Measurements from ENCODE around the gene UNC5CL.

Gene UNC5CL

DNA sequence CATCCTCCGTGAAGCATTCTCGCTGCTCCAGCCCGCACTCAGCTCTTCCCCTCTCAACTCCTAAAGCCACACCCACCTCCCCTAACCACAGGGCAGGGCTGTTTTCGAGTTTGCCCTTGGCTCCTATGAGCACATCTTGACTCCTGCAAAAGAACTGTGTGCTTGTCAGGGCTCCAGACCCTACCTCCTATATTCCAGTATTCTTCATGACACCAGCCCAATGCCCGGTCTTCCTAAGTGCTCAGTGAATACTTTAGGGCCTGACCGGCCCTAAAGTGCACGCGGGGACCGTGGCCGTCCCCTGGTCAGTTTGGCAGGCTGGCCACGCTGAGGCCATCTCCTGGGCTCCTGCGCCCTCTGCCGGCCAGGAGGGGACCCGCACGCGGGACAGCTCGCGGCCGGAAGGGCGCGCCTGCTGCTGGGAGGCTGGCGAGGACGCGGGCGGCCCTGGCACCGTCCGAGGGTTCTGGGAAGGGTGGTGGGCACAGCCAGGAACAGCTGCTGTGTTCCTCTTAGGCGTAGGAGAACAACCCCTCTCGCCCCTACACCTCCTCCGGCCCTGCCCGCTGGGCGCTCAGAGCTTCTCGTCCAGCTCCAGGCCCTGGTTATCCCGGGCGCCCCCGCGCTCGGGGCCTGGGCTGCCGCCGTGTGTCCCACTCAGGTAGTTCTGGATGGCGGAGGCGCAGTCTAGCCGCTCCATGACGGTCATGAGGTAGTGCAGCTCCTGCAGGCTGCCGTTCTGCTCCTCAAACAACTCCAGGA, 11.0 kb downstream of the UNC5CL start:
- Histone ChIP-seq H3K36me3 (ENCODE audit: control insufficient read depth, insufficient read depth, low read length) (no peaks in the 10 kb centered on the region), H3K27me3 (replicated peaks; ENCODE audit: control insufficient read depth, insufficient read depth, low read length) (no peaks in the 10 kb centered on the region), H3K4me3 (replicated peaks; ENCODE audit: low read depth, low read length) (peak overlapping the region; percentile 60)
- DNase-seq (ENCODE audit: extremely low read depth, insufficient read length) = peak; percentile 83
- TF ChIP-seq, protein P1, sequence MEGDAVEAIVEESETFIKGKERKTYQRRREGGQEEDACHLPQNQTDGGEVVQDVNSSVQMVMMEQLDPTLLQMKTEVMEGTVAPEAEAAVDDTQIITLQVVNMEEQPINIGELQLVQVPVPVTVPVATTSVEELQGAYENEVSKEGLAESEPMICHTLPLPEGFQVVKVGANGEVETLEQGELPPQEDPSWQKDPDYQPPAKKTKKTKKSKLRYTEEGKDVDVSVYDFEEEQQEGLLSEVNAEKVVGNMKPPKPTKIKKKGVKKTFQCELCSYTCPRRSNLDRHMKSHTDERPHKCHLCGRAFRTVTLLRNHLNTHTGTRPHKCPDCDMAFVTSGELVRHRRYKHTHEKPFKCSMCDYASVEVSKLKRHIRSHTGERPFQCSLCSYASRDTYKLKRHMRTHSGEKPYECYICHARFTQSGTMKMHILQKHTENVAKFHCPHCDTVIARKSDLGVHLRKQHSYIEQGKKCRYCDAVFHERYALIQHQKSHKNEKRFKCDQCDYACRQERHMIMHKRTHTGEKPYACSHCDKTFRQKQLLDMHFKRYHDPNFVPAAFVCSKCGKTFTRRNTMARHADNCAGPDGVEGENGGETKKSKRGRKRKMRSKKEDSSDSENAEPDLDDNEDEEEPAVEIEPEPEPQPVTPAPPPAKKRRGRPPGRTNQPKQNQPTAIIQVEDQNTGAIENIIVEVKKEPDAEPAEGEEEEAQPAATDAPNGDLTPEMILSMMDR (IDR thresholded peaks at IDR 0.05; ENCODE audit: insufficient read depth, low read length, poor library complexity, severe bottlenecking) = peak; percentile 86

DNA sequence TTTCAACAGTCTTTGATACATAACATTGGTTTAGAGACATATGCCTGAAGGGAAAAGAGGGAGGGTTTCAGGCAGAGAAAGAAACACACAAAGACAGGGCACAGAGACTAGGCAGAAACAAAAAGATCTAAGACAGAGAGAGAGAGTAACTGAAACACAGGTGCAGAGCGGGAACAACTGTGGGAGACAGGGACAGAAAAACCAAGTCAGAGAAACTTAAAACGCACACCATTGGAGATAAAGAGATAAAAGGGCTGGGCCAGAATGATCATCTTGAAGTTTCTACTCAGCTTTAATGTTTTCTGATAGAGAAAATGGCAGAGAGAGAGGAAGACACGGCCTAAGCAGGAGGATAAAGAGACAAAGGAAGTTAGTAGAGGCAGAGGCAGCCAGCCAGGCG, 11.8 kb downstream of the UNC5CL start:
- DNase-seq (ENCODE audit: extremely low read depth, insufficient read length) = no peak
- Histone ChIP-seq H3K27me3 (replicated peaks; ENCODE audit: control insufficient read depth, insufficient read depth, low read length) (no peaks in the 10 kb centered on the region), H3K36me3 (ENCODE audit: control insufficient read depth, insufficient read depth, low read length) (no peaks in the 10 kb centered on the region), H3K4me3 (replicated peaks; ENCODE audit: low read depth, low read length) (peak overlapping the region; percentile 60; the same call in 1 of the 2 replicates)
- TF ChIP-seq, protein P1 (IDR thresholded peaks at IDR 0.05; ENCODE audit: insufficient read depth, low read length, poor library complexity, severe bottlenecking) = no peak

DNA sequence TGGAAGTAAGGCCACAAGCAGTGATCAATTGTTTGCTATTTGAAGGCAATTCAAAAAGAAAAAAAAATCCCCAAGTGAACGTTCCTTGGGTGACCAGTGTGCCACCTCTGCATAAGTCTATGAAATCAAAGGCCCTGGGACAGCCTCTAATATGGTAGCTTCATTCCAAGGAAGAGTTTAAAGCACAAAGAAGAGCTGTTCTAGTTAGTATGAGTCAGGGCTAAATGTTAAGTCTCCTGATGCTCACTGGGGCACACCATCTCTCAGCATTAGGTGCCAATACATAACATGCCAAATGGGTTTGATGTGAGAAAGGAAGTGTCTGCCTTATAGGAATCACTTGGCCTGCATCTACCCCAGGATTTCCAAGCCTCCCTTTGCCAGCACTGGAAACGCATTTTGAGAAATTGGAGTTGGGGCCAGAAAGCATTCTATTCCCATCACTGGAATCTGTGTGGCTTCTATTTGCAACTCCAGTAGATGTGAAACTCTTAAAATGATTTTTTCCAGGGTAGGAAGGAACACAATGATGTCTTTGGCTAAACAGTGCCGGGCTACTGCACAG, 13.0 kb downstream of the UNC5CL start:
- DNase-seq (ENCODE audit: extremely low read depth, insufficient read length) = no peak
- H3K36me3 ChIP-seq (ENCODE audit: control insufficient read depth, insufficient read depth, low read length) = no peaks in the 10 kb centered on the region
- H3K27me3 ChIP-seq (replicated peaks; ENCODE audit: control insufficient read depth, insufficient read depth, low read length) = no peaks in the 10 kb centered on the region; the same call in 1 of the 2 replicates
- TF ChIP-seq, protein P1 (IDR thresholded peaks at IDR 0.05; ENCODE audit: insufficient read depth, low read length, poor library complexity, severe bottlenecking) = no peak
- H3K4me3 ChIP-seq (replicated peaks; ENCODE audit: low read depth, low read length) = no peak overlapping the region

DNA sequence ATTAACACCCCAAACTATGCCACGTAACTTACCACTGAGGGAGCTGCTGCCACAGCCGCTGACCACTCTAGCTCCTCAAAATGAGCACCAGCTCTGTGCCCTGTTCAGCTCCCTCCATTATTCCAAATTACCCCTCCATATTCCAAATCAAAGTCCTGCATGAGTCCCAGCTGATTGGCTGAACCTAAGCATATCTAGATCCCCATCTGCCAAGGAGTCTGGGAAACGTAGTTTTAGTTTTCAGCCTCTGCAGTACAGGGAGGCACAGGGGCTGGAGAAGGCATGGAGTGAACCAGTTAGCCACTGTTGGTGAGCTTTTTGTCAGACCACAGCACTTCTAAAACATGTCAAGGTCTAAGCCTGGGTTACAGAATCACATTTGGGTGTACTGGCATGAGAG, 15.9 kb downstream of the UNC5CL start:
- TF ChIP-seq, protein P1 (IDR thresholded peaks at IDR 0.05; ENCODE audit: insufficient read depth, low read length, poor library complexity, severe bottlenecking) = no peak
- DNase-seq (ENCODE audit: extremely low read depth, insufficient read length) = no peak
- H3K36me3 ChIP-seq (ENCODE audit: control insufficient read depth, insufficient read depth, low read length) = no peaks in the 10 kb centered on the region
- no peaks in the 10 kb centered on the region; the same call in 1 of the 2 replicates for H3K27me3 ChIP-seq (replicated peaks; ENCODE audit: control insufficient read depth, insufficient read depth, low read length)
- no peak overlapping the region for H3K4me3 ChIP-seq (replicated peaks; ENCODE audit: low read depth, low read length)

DNA sequence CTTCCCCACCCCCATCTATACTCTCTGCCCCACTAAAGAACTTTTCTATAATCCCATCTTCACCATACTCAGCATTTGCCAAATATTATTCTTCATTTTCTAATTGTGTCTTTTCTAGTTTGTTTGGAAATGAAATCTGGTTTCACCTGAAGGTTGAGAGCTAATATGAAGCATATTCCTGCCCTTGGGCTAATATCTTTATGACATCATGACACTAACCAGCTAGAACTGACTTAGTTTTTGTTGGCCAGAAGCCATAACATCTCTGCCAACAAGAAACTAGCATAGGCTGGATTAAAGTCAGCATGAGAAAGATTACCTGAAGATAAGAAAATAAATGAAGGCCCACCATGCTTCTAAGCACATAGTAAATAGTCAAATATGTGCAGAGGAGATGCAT, 16.7 kb downstream of the UNC5CL start:
- no peaks in the 10 kb centered on the region for H3K36me3 ChIP-seq (ENCODE audit: control insufficient read depth, insufficient read depth, low read length)
- TF ChIP-seq, protein P1 (IDR thresholded peaks at IDR 0.05; ENCODE audit: insufficient read depth, low read length, poor library complexity, severe bottlenecking) = no peak
- DNase-seq (ENCODE audit: extremely low read depth, insufficient read length) = no peak
- H3K4me3 ChIP-seq (replicated peaks; ENCODE audit: low read depth, low read length) = no peak overlapping the region
- H3K27me3 ChIP-seq (replicated peaks; ENCODE audit: control insufficient read depth, insufficient read depth, low read length) = no peaks in the 10 kb centered on the region; the same call in 1 of the 2 replicates

Measured in GM06990 (cell line).